ACC112 (cell line): Measurements from ENCODE around the gene GPI.
"Not testable (repeated sequence)": the region's sequence is repeated elsewhere in the genome, so short reads cannot be mapped to it uniquely, and the experiment has no call there.

ENCODE experiments used
- H2AFZ ChIP-seq: fragments of 200-600 bp; sonication (generic); one replicate; pipeline ENCODE4 v1.6.0; 2017; ENCODE audit warnings: antibody characterized with exemption, low read length; ENCODE audit not compliant: unreplicated experiment
- H3K27ac ChIP-seq: fragments of 200-600 bp; sonication (generic); 2 replicates; pipeline ENCODE4 v1.5.1; 2014; ENCODE audit warnings: low read depth, mild to moderate bottlenecking, antibody characterized with exemption, low read length, moderate library complexity
- H3K27me3 ChIP-seq: fragments of 200-600 bp; sonication (generic); 2 replicates; pipeline ENCODE4 v1.6.1; 2014; ENCODE audit warnings: mild to moderate bottlenecking, antibody characterized with exemption, low read length, moderate library complexity, mixed read lengths; ENCODE audit not compliant: insufficient read depth
- H3K36me3 ChIP-seq: fragments of 200-600 bp; sonication (generic); 2 replicates; pipeline ENCODE4 v1.6.1; 2016; ENCODE audit warnings: mild to moderate bottlenecking, antibody characterized with exemption, low read length, moderate library complexity, mixed read lengths; ENCODE audit not compliant: insufficient read depth
- H3K4me1 ChIP-seq: fragments of 200-600 bp; sonication (generic); one replicate; pipeline ENCODE4 v1.6.1; 2016; ENCODE audit warnings: low read length, mixed read lengths; ENCODE audit not compliant: insufficient read depth, unreplicated experiment, control insufficient read depth
- H3K4me3 ChIP-seq: fragments of 200-600 bp; sonication (generic); 2 replicates; pipeline ENCODE4 v1.5.1; 2014; ENCODE audit warnings: mild to moderate bottlenecking, low read depth, low read length
- H3K79me2 ChIP-seq: fragments of 200-600 bp; sonication (generic); one replicate; pipeline ENCODE4 v1.6.0; 2016; ENCODE audit warnings: low read length; ENCODE audit not compliant: control insufficient read depth, unreplicated experiment, insufficient read depth

Gene GPI

DNA sequence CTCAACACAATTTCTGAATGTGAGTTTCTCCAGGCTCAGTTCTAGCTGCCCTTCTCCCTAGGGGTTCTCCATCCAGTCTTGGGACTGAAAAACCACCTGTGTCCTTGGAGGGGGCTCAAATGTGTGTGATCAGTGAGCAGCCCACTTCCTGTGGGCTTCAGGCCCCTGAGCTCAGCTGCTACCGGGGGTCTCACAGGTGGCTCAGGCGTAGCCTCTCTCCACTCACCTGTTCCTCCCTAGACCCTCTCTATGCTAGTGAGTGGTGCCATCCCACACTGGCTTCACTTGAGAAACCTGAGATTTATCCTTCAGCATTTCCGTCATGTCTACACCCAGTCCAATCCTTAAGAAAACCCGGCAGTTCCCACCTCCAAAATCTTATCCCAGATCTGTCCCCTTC lies 39.8 kb upstream of the GPI start:
- H3K4me3 ChIP-seq: no peak overlapping the region
- 0 out of 2 replicates have a peak, but pooled peaks cover 3% of the 10 kb centered on the region for H3K36me3 ChIP-seq

DNA sequence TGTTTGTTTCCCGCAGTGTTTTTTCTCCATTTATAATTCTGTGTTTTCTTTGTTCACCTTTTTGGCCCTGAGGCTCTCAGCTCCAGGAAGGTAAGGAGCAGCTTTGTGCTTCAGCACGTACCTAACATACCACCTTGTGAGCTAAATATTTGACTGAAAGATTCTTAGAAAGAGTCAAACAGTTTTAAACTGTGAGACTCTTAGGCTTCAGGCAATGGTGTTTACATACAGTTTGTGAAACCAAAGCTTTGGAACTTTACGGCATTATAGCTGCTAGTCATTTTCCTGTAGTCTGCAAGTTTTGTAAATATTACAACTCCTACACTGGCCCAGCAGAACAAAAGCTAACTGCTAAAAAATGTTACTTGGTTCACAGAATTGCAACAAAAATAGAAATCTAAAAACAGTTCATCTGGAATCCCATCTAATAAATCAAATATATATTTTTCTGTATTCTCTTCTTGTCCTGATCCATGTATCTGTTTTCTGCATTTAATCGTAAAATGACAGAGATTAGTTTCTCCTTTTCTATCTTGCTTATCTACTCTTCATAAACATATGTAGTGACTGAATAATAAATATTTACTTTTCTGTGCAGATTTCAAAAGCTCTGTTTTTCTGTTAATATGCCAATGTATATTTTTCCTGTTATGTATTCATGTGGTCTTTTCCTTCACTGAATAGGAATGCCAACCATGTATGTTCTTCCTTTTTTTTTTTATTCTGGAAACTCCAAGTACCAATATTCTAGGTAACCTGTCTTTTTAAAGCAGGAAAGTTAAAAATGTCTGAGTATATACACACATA lies 38.8 kb upstream of the GPI start:
- Histone ChIP-seq H3K36me3 (0 out of 2 replicates have a peak, but pooled peaks cover 3% of the 10 kb centered on the region), H2AFZ (no peak overlapping the region), H3K4me1 (no peaks in the 10 kb centered on the region), H3K79me2 (no peaks in the 10 kb centered on the region), H3K27me3 (no peaks in the 10 kb centered on the region), H3K4me3 (no peak overlapping the region), H3K27ac (no peak overlapping the region)

More for the DNA sequence above, 39.8 kb upstream of the GPI start:
- H3K4me1 ChIP-seq: no peaks in the 10 kb centered on the region
- H3K27me3 ChIP-seq: no peaks in the 10 kb centered on the region
- no peaks in the 10 kb centered on the region for H3K79me2 ChIP-seq
- H2AFZ ChIP-seq: no peak overlapping the region
- no peak overlapping the region for H3K27ac ChIP-seq

DNA sequence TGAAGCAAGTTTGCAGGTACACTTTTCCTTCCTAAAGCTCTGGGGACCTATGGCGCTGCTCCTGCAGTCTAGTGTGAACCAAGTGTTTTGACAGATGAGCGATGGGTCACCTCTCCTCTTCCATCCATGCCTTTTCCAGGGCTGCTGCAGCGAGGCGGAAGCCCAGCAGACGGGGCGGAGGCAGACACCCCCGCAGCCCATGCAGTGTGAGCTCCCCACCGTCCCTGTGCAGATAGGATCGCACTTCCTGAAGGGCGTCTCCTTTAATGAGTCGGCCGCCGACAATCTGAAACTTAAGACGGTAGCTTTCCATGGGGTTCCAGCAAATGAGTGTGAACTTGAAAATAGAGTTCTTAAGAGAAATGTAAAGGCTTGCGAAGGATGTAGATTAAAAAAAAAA lies 37.1 kb upstream of the GPI start:
- Histone ChIP-seq H3K4me3 (no peak overlapping the region), H3K36me3 (0 out of 2 replicates have a peak, but pooled peaks cover 3% of the 10 kb centered on the region), H3K27ac (no peak overlapping the region), H3K79me2 (no peaks in the 10 kb centered on the region), H3K4me1 (no peaks in the 10 kb centered on the region), H3K27me3 (no peaks in the 10 kb centered on the region), H2AFZ (no peak overlapping the region)

DNA sequence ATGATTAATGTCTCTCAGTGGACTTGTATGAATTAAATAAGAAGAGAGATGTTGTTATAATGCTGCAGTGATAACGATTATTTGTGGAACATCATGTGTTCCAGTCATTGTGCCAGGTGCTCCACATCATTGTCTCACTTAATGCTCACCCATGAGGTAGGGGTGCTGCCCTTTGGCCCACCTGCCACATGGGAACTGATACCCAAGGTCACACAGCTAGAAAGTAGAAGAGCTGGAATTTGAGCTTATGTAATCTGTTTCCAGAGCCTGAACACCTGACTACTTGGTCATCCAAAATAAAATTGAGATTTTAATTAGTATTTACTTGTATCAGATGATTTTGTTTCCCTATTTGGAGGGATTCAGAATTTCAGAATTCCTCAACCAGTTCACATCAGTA lies 36.0 kb upstream of the GPI start:
- Histone ChIP-seq H3K4me3 (no peak overlapping the region), H2AFZ (no peak overlapping the region), H3K79me2 (no peaks in the 10 kb centered on the region), H3K27ac (no peak overlapping the region), H3K27me3 (no peaks in the 10 kb centered on the region), H3K36me3 (0 out of 2 replicates have a peak, but pooled peaks cover 3% of the 10 kb centered on the region), H3K4me1 (no peaks in the 10 kb centered on the region)

DNA sequence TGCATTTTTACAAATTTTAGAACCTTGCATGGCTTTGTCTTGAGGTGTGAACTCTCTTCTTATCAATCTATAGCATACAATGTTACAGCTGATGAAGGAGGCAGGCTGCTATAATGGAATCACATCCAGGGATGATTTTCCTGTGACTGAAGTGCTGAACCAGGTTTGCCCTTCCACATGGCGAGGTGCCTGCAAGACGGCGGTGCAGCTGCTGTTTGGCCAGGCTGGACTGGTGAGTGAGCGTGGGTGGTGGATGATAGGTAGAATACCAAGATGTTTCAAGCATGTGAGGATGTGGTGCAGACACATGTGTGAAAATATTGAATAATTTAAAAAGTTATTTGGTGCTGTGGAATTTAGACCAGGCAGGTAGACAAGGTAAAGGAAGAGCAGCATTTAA lies 34.9 kb upstream of the GPI start:
- Histone ChIP-seq H3K36me3 (0 out of 2 replicates have a peak, but pooled peaks cover 3% of the 10 kb centered on the region), H3K27me3 (no peaks in the 10 kb centered on the region), H3K4me1 (no peaks in the 10 kb centered on the region)

DNA sequence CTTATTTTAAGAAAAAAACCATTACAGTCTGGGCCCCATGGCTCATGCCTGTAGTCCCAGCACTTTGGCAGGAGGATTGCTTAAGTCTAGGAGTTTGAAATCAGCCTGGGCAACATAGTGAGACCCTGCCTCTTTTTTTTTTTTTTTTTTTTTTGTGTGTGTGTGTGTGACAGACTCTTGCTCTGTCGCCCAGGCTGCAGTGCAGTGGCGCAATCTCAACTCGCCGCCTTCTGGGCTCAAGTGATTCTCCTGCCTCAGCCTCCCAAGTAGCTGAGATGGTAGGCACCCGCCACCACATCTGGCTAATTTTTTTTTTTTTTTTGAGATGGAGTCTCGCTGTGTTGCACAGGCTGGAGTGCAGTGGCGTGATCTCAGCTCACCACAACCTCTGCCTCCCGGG lies 34.4 kb upstream of the GPI start:
- H3K79me2 ChIP-seq, H3K27ac ChIP-seq, H3K4me1 ChIP-seq, H3K36me3 ChIP-seq, H2AFZ ChIP-seq, H3K4me3 ChIP-seq, H3K27me3 ChIP-seq: not testable (repeated sequence)

More for the DNA sequence above, 34.9 kb upstream of the GPI start:
- Histone ChIP-seq H3K79me2 (no peaks in the 10 kb centered on the region), H2AFZ (no peak overlapping the region), H3K4me3 (no peak overlapping the region), H3K27ac (no peak overlapping the region)

DNA sequence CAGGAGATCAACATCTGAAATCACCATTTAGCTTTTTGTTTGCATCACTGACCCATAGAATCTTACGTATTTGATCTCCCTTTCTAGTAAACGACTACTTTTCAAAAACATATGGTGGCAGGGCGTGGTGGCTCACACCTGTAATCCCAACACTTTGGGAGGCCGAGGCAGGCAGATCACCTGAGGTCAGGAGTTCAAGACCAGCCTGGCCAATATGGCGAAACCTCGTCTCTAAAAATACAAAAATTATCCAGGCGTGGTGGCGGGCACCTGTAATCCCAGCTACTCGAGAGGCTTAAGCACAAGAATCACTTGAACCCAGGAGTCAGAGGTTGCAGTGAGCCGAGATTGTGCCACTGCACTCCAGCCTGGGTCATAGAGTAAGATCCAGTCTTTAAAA lies 33.4 kb upstream of the GPI start:
- H3K27ac ChIP-seq, H3K4me3 ChIP-seq, H2AFZ ChIP-seq, H3K36me3 ChIP-seq, H3K4me1 ChIP-seq, H3K79me2 ChIP-seq, H3K27me3 ChIP-seq: not testable (repeated sequence)

DNA sequence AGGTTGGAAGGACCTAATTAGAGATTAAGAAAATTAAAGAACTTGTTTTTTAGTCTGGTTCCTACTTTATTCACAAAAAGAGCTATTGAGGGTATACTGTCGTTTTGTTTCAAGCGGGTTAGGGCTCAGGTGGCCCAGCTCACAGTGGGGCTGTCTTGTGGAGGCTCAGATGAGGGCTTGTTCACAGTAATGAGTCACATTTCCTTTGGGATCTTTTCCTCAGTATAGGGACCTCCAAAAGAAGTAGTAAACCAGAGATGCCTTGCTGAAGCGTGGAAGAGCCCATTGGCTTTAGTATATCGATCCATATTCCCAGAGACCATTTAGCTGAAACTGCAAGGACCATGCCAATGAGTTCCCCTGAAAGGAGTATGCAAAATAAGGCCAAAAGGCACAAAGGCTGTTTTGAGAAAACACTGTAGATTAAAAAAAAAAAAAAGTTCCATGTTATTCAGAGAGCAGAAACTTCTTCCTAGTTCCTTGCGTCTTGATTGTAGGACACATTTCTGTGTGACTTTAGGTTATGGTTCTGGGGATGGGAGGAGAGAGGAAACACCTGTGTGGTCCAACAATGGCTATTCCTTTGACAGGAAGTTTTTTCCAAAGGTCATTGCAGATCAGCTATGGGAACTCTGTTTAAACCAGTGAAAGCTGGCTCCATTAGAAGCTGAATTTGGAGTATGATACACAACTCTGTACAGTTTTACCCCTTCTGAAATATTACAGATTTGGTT lies 32.8 kb upstream of the GPI start:
- no peak overlapping the region for H3K4me3 ChIP-seq
- H3K27ac ChIP-seq: no peak overlapping the region
- H3K27me3 ChIP-seq: no peaks in the 10 kb centered on the region
- 0 out of 2 replicates have a peak, but pooled peaks cover 3% of the 10 kb centered on the region for H3K36me3 ChIP-seq
- no peaks in the 10 kb centered on the region for H3K79me2 ChIP-seq
- H2AFZ ChIP-seq: no peak overlapping the region
- H3K4me1 ChIP-seq: no peaks in the 10 kb centered on the region

DNA sequence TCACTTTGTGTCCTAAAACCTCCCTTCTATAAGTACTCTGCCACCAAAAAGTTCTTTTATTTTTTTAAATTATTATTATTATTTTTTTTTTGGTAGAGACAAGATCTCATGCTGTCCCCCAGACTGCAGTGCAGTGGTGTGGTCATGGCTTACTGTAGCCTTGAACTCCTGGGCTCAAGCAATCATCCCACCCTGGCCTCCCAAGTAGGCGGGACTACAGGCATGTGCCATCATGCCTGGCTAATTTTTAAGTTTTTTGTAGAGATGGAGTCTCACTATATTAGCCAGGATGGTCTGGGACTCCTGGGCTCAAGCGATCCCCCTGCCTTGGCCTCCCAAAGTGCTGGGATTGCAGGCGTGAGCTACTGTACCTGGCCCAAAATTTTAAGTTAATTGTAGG lies 29.1 kb upstream of the GPI start:
- no peaks in the 10 kb centered on the region for H3K27me3 ChIP-seq

DNA sequence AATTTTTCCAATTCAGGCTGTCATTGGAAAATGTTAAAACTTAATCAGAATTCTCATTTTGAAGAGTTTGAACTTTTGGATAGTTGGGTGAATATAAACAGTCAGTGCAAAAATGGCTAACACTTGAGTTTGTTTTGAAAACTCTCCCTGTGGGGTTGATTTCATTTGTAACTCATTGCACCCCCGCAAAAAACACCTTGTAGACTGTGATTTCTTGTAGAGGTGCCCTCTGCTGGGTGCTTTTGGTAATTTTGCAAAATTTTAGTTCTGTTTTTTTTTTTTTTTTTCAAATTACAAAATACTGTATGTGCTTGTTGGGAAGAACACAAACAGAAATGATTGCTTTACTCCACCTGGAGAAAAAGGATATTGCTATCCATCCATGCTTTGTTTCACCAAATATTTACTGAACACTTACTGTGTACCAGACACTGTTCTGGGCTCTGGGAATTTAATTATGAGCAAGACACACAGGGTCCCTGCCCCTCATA lies 28.2 kb upstream of the GPI start:
- Histone ChIP-seq H3K27ac (no peak overlapping the region), H3K36me3 (no peaks in the 10 kb centered on the region), H3K4me3 (no peak overlapping the region), H3K27me3 (no peaks in the 10 kb centered on the region), H3K4me1 (no peaks in the 10 kb centered on the region), H3K79me2 (no peaks in the 10 kb centered on the region), H2AFZ (no peak overlapping the region)

More for the DNA sequence above, 29.1 kb upstream of the GPI start:
- Histone ChIP-seq H3K79me2 (no peaks in the 10 kb centered on the region), H3K4me3 (no peak overlapping the region), H3K27ac (no peak overlapping the region), H2AFZ (no peak overlapping the region), H3K4me1 (no peaks in the 10 kb centered on the region), H3K36me3 (no peaks in the 10 kb centered on the region)
